Measurements from ENCODE around the gene C6orf120.
"Not testable (repeated sequence)": the region's sequence is repeated elsewhere in the genome, so short reads cannot be mapped to it uniquely, and the experiment has no call there.

The C6orf120 gene

GRCh38 chr6:169684056-169684455 is 17.9 kb upstream of the C6orf120 start:
- no peak for DNase-seq

- no peak for DNase-seq
Measured at GRCh38 chr6:169685860-169686259, 16.1 kb upstream of the C6orf120 start.

- DNase-seq: no peak
Measured at GRCh38 chr6:169689287-169689686, 12.6 kb upstream of the C6orf120 start.

GRCh38 chr6:169691260-169691659 is 10.7 kb upstream of the C6orf120 start:
- DNase-seq: no peak

- DNase-seq: no peak
Measured at GRCh38 chr6:169692516-169692915, 9.4 kb upstream of the C6orf120 start.

GRCh38 chr6:169695131-169695530 is 6.8 kb upstream of the C6orf120 start:
- DNase-seq: no peak

- DNase-seq: not testable (repeated sequence)
Measured at GRCh38 chr6:169697115-169697514, 4.8 kb upstream of the C6orf120 start.

GRCh38 chr6:169700296-169700695 is 1.6 kb upstream of the C6orf120 start:
- DNase-seq: no peak

- no peak for DNase-seq
Measured at GRCh38 chr6:169701311-169701953, 494 bp upstream of the C6orf120 start.

GRCh38 chr6:169702840-169703246 is 917 bp downstream of the C6orf120 start:
- no peak for DNase-seq

- no peak for DNase-seq
Measured at GRCh38 chr6:169707772-169708171, 5.8 kb downstream of the C6orf120 start.

GRCh38 chr6:169709293-169709692 is 7.4 kb downstream of the C6orf120 start:
- no peak for DNase-seq

GRCh38 chr6:169710009-169710408 is 8.1 kb downstream of the C6orf120 start:
- no peak for DNase-seq

GRCh38 chr6:169714178-169714577 is 12.3 kb downstream of the C6orf120 start:
- DNase-seq: no peak

GRCh38 chr6:169714595-169714994 is 12.7 kb downstream of the C6orf120 start:
- no peak for DNase-seq

GRCh38 chr6:169719117-169719516 is 17.2 kb downstream of the C6orf120 start:
- no peak for DNase-seq

- no peak for DNase-seq
Measured at GRCh38 chr6:169720207-169720855, 18.4 kb downstream of the C6orf120 start.

GRCh38 chr6:169722362-169723199 is 20.7 kb downstream of the C6orf120 start:
- DNase-seq: no peak

GRCh38 chr6:169723200-169723909 is 21.4 kb downstream of the C6orf120 start:
- DNase-seq: peak; percentile 48

GRCh38 chr6:169723991-169724493 is 22.1 kb downstream of the C6orf120 start:
- peak; percentile 23 for DNase-seq

- peak; percentile 62 for DNase-seq
Measured at GRCh38 chr6:169724494-169725124, 22.7 kb downstream of the C6orf120 start, which contains the start of gene PHF10. Gene PHF10 (minus strand): TSS chr6:169724500. CDS start chr6:169723931, 569 bp downstream.

All from activated T-cell treated with anti-CD3 and anti-CD28 coated beads for 4 hours (primary cell).